NCI-H1092 (cell line): ENCODE data around the gene KRT38.

Experiments
- DNase-seq: peaks from one replicate; lab custom pipeline; 2025; lab: John Stamatoyannopoulos, UW

The KRT38 gene

GRCh38 chr17:41440531-41441033 lies at the start of gene KRT38:
TSS of gene KRT38 (minus strand) at chr17:41440983. CDS start at chr17:41440921, 62 bp downstream.
- DNase-seq, result no peak

- no peak for DNase-seq
Observed at GRCh38 chr17:41489531-41489930, 48.7 kb upstream of the KRT38 start, which contains the start of gene KRT36. TSS of gene KRT36 (minus strand) at chr17:41489910. CDS start at chr17:41489864, 46 bp downstream.

- no peak for DNase-seq
Observed at GRCh38 chr17:41486809-41487530, 46.2 kb upstream of the KRT38 start.

- DNase-seq, result no peak
Observed at GRCh38 chr17:41486316-41486715, 45.5 kb upstream of the KRT38 start.

GRCh38 chr17:41484920-41485904 lies 44.4 kb upstream of the KRT38 start:
- DNase-seq, result no peak

- peak; percentile 32 for DNase-seq
Observed at GRCh38 chr17:41483991-41484826, 43.4 kb upstream of the KRT38 start.

- no peak for DNase-seq
Observed at GRCh38 chr17:41483531-41483930, 42.7 kb upstream of the KRT38 start.

GRCh38 chr17:41481036-41481435 lies 40.3 kb upstream of the KRT38 start, which contains the start of gene KRT35:
TSS of gene KRT35 (minus strand) at chr17:41481151. CDS start at chr17:41481097, 54 bp downstream.
- no peak for DNase-seq

- DNase-seq, result no peak
Observed at GRCh38 chr17:41480581-41480980, 39.8 kb upstream of the KRT38 start.

GRCh38 chr17:41480136-41480535 lies 39.4 kb upstream of the KRT38 start:
- no peak for DNase-seq

- no peak for DNase-seq
Observed at GRCh38 chr17:41478237-41478636, 37.5 kb upstream of the KRT38 start.

- no peak for DNase-seq
Observed at GRCh38 chr17:41476866-41477815, 36.4 kb upstream of the KRT38 start.

- DNase-seq, result no peak
Observed at GRCh38 chr17:41475421-41475820, 34.6 kb upstream of the KRT38 start.

- DNase-seq, result no peak
Observed at GRCh38 chr17:41474863-41475262, 34.1 kb upstream of the KRT38 start.

GRCh38 chr17:41468346-41468745 lies 27.6 kb upstream of the KRT38 start:
- DNase-seq, result no peak

GRCh38 chr17:41467561-41467960 lies 26.8 kb upstream of the KRT38 start:
- no peak for DNase-seq

GRCh38 chr17:41466988-41467387 lies 26.2 kb upstream of the KRT38 start, which contains the start of gene KRT32:
TSS of gene KRT32 (minus strand) at chr17:41467386. CDS start at chr17:41467325, 61 bp downstream.
- no peak for DNase-seq

- no peak for DNase-seq
Observed at GRCh38 chr17:41464682-41465081, 23.9 kb upstream of the KRT38 start.

GRCh38 chr17:41464173-41464572 lies 23.4 kb upstream of the KRT38 start:
- no peak for DNase-seq

GRCh38 chr17:41463746-41464145 lies 23.0 kb upstream of the KRT38 start:
- no peak for DNase-seq
